ENCODE data around the gene GATC.

Gene GATC

GRCh38 chr12:120445911-120446843 is at the start of gene GATC, which contains the start of gene TRIAP1:
Gene GATC, plus strand, starts transcription at chr12:120446444. Its CDS starts 37 bp downstream, at chr12:120446481.
Gene TRIAP1, minus strand, starts transcription at chr12:120446384. Its CDS starts 12 bp downstream, at chr12:120446372.
- DNase-seq: peak; percentile 86

- DNase-seq: no peak
These were observed 48.3 kb upstream of the GATC start for GRCh38 chr12:120397824-120398540.

GRCh38 chr12:120399531-120399930 is 46.7 kb upstream of the GATC start:
- DNase-seq: no peak

DNA sequence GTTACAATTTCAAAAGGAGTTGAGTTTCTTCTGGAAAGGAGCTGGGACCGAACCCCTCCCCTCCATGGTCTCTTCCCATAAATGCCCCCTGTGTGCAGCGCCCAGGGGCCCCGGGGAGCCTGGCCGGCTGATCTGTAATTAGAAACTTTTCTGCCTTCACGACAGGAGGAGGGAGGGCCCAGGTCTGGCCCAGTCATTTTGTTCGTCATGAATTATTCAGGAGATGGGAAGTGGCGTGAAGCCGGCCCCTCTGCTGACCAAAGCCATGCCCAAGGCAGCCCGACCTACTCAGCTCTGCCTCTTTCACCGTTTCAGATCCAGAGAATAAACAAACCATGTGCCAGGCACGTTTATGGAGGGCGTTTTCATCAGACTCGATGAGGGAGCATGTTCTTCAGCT is 44.0 kb upstream of the GATC start:
- no peak for DNase-seq

GRCh38 chr12:120403869-120404268 is 42.4 kb upstream of the GATC start:
- no peak for DNase-seq

GRCh38 chr12:120404271-120404670 is 42.0 kb upstream of the GATC start:
- no peak for DNase-seq

GRCh38 chr12:120406069-120406468 is 40.2 kb upstream of the GATC start:
- DNase-seq: no peak

DNA sequence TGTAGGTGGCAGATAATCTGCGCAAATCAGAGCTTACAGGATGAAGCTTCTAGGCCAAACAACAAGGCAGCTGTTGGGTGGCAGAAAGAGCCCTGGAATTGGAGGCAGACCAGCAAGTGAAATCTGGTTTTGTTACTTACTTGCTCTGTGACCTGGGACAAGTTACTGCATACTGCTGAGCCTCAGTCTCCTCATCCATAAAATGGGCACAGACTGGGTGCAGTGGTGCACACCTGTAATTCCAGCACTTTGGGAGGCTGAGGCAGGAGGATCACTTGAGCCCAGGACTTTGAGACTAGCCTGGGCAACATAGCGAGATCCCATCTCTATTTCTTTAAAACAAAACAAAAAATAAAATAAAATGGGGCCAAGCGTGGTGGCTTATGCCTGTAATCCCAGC is 39.7 kb upstream of the GATC start:
- no peak for DNase-seq

DNA sequence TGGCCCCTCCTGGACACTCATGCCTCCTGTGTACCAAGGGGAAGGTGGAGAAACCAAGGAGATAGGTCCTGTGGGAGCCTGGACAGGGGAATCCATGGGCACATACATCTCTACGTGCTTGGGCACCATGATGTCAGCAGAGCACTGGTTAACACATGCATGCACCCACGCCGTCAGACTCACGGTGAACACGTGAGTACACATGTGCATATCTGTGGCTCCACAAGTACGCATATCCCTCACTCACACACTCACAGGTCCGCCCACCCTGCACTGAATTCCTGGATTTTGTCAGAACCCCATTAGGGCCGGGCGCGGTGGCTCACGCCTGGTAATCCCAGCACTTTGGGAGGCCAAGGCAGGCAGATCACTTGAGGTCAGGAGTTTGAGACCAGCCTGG is 37.5 kb upstream of the GATC start:
- no peak for DNase-seq

DNA sequence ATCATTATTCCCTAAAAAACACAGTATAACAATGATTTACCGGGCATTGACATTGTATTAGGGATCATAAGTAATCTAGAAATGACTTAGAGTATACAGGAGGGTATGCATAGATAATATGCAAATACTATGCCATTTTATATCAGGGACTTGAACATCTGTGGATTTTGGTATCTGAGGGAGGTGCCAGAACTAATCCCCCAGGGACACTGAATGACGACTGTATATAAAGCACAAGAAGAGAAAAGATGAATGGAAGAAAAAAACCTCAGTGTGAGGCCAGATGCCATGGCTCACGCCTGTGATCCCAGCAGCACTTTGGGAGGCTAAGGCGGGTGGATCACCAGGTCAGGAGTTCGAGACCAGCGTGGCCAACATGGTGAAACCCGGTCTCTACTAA is 33.8 kb upstream of the GATC start:
- no peak for DNase-seq

GRCh38 chr12:120413901-120414695 is 32.1 kb upstream of the GATC start:
- no peak for DNase-seq

DNA sequence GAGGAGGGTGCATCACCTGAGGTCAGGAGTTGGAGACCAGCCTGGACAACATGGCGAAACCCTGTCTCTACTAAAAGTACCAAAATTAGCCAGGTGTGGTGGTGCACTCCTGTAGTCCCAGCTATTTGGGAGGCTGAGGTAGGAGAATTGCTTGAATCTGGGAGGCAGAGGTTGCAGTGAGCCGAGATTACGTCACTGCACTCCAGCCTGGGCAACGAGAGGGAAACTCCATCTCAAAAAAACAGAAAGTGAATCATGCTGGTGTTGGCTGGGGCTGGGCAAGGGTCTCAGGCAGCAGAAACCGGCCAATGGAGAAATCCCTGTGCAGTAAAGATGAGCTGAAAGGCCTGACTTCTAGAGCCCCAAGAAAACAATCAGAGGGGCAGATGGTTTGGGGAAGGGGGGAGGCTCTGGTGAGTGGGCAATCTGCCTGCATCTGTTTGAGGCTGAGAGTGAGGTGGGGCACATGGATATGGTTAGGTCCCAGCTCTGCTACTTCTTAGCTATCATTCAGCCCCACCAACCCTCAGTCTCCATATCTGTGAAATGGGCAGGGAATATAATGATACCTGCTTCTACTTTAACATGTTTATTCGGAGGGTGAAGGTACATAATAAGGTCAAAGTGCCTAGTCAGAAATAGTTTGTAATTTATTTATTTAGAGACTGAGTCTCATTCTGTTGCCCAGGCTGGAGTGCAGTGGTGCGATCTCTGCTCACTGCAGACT is 29.6 kb upstream of the GATC start:
- DNase-seq: no peak

GRCh38 chr12:120417917-120418580 is 28.2 kb upstream of the GATC start:
- no peak for DNase-seq

GRCh38 chr12:120421701-120422100 is 24.5 kb upstream of the GATC start:
- DNase-seq: no peak

- DNase-seq: no peak
These were observed 23.3 kb upstream of the GATC start for GRCh38 chr12:120422892-120423456.

GRCh38 chr12:120425797-120426196 is 20.4 kb upstream of the GATC start:
- no peak for DNase-seq

GRCh38 chr12:120428597-120429229 is 17.5 kb upstream of the GATC start:
- DNase-seq: no peak

GRCh38 chr12:120429368-120429767 is 16.9 kb upstream of the GATC start:
- DNase-seq: no peak

GRCh38 chr12:120432772-120433525 is 13.3 kb upstream of the GATC start:
- no peak for DNase-seq

All from stimulated activated CD4-positive, alpha-beta T cell treated with anti-CD3 and anti-CD28 coated beads, Interleukin-2, amount 100 ng/mL, for 48 hours (primary cell).